Muscle layer of colon (tissue), 2 donors: ENCODE results near the gene CT47C1.

Experiments used
- H3K27ac ChIP-seq: one replicate; pipeline ENCODE4 v1.7.0; 2013; ENCODE audit warnings: low read depth, mild to moderate bottlenecking, low read length, moderate library complexity
- H3K27me3 ChIP-seq, 2 donors: one replicate each; pipeline ENCODE4 v1.7.0; 2013; ENCODE audit warnings: low read length in 2 of 2, mild to moderate bottlenecking in 2 of 2; ENCODE audit not compliant: insufficient read depth in 2 of 2, control insufficient read depth in 1 of 2
- H3K36me3 ChIP-seq: one replicate; pipeline ENCODE4 v1.7.0; 2013; ENCODE audit warnings: mild to moderate bottlenecking, low read length; ENCODE audit not compliant: insufficient read depth
- H3K4me1 ChIP-seq: one replicate; pipeline ENCODE4 v1.7.0; 2013; ENCODE audit warnings: mild to moderate bottlenecking, low read length; ENCODE audit not compliant: insufficient read depth
- H3K4me3 ChIP-seq, 2 donors: one replicate each; pipeline ENCODE4 v1.7.0; 2013; ENCODE audit warnings: low read length in 2 of 2, low read depth in 1 of 2, mild to moderate bottlenecking in 1 of 2, moderate library complexity in 1 of 2
- H3K9ac ChIP-seq: one replicate; pipeline ENCODE4 v1.7.0; 2013; ENCODE audit warnings: low read length
- H3K9me3 ChIP-seq: one replicate; pipeline ENCODE4 v1.7.0; 2013; ENCODE audit warnings: mild to moderate bottlenecking, low read length
- donor health status: abdominal sarcoma.
- donor health status: Adenocarcinoma of cecum.

The CT47C1 gene

GRCh38 chrX:119075270-119076025 is 2.7 kb downstream of the CT47C1 start:
- Histone ChIP-seq H3K27me3 (peaks cover 0 to 4% of the 10 kb centered on the region in 2 donors), H3K9ac (no peak overlapping the region), H3K27ac (no peak overlapping the region), H3K4me3 (no peak overlapping the region), H3K9me3 (no peaks in the 10 kb centered on the region), H3K4me1 (no peaks in the 10 kb centered on the region), H3K36me3 (no peaks in the 10 kb centered on the region)

- Histone ChIP-seq H3K27ac (no peak overlapping the region), H3K4me1 (no peaks in the 10 kb centered on the region), H3K27me3 (peaks cover 0 to 4% of the 10 kb centered on the region in 2 donors), H3K9me3 (no peaks in the 10 kb centered on the region), H3K4me3 (no peak overlapping the region), H3K9ac (no peak overlapping the region), H3K36me3 (no peaks in the 10 kb centered on the region)
Measured at GRCh38 chrX:119082278-119082677, 9.5 kb downstream of the CT47C1 start.

GRCh38 chrX:119084766-119085165 is 12.0 kb downstream of the CT47C1 start:
- no peaks in the 10 kb centered on the region for H3K9me3 ChIP-seq
- no peak overlapping the region for H3K4me3 ChIP-seq
- H3K36me3 ChIP-seq = no peaks in the 10 kb centered on the region
- H3K4me1 ChIP-seq = no peaks in the 10 kb centered on the region
- no peaks in the 10 kb centered on the region for H3K27me3 ChIP-seq
- no peak overlapping the region for H3K9ac ChIP-seq
- H3K27ac ChIP-seq = no peak overlapping the region

- H3K27me3 ChIP-seq = no peaks in the 10 kb centered on the region
- H3K9ac ChIP-seq = no peak overlapping the region
- H3K9me3 ChIP-seq = no peaks in the 10 kb centered on the region
Measured at GRCh38 chrX:119087121-119087520, 14.3 kb downstream of the CT47C1 start.

GRCh38 chrX:119089619-119090018 is 16.8 kb downstream of the CT47C1 start:
- no peak overlapping the region for H3K4me3 ChIP-seq
- H3K27me3 ChIP-seq = no peaks in the 10 kb centered on the region
- no peak overlapping the region for H3K27ac ChIP-seq
- no peaks in the 10 kb centered on the region for H3K9me3 ChIP-seq
- no peaks in the 10 kb centered on the region for H3K36me3 ChIP-seq
- H3K9ac ChIP-seq = no peak overlapping the region
- no peaks in the 10 kb centered on the region for H3K4me1 ChIP-seq

More at GRCh38 chrX:119087121-119087520, 14.3 kb downstream of the CT47C1 start:
- H3K4me1 ChIP-seq = no peaks in the 10 kb centered on the region
- H3K36me3 ChIP-seq = no peaks in the 10 kb centered on the region
- no peak overlapping the region for H3K27ac ChIP-seq
- H3K4me3 ChIP-seq = no peak overlapping the region

- Histone ChIP-seq H3K4me3 (no peak overlapping the region), H3K9ac (no peak overlapping the region), H3K27ac (no peak overlapping the region), H3K9me3 (no peaks in the 10 kb centered on the region), H3K4me1 (no peaks in the 10 kb centered on the region), H3K36me3 (no peaks in the 10 kb centered on the region), H3K27me3 (peaks cover 0 to under 1% of the 10 kb centered on the region in 2 donors)
Measured at GRCh38 chrX:119090627-119091026, 17.8 kb downstream of the CT47C1 start.

DNA sequence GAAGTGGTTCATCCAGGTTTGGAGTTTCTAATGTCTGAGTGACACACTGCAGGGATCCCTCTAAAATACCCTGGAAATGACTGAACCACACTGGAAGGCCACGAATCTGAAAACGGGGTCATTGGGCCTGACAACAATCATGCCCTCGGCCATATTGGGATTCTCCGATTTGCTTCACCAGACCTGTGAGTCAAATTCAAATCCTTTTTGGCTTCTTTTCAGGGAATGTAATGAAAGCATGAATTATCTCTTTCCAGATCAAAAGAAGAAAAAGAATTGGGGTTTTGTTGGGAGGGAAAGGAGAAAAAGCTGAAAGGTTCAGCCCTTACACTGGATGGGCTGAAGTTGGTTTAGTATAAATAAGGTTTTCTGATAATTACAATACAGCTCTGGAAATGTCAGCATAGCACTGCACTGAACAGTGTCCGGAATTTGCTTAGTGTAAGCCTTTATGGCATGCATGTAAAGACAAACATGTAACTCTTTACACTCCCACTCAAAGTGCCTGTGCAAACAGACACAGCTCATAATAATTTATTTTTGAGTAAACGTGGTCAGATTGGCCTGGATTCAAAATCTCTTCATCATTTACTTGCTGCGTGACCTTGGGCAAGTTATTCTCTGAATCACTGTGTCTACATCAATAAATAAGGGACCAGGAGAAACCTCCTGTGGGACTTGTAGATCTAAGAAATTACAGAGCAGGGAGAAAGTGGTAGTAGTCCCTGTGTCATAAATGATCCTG is 21.4 kb downstream of the CT47C1 start:
- H3K9ac ChIP-seq = no peak overlapping the region
- no peaks in the 10 kb centered on the region for H3K4me1 ChIP-seq
- H3K4me3 ChIP-seq = no peak overlapping the region
- peaks cover 0 to 4% of the 10 kb centered on the region in 2 donors for H3K27me3 ChIP-seq
- H3K9me3 ChIP-seq = no peaks in the 10 kb centered on the region
- H3K36me3 ChIP-seq = no peaks in the 10 kb centered on the region
- no peak overlapping the region for H3K27ac ChIP-seq

DNA sequence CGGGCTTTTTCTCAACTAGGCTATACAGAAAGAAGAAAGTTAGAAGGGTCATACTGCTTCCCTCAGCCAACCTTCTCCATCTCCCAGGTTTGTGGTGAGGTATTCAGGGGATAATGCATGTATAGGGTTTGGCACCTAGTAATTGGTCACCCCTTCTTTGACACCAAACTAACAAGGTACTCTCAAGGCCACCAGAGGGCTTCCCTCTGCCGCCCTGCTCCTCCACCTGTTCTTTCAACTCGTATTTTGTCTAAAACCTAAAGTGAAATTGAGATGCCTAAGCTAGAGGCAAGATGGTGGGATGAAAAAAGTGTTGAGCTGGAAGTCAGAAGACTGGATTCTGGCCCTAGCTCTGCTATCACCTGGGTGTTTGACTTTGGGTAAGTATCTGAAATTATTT is 22.0 kb downstream of the CT47C1 start:
- no peak overlapping the region for H3K4me3 ChIP-seq
- no peaks in the 10 kb centered on the region for H3K9me3 ChIP-seq
- peaks cover 0 to 4% of the 10 kb centered on the region in 2 donors for H3K27me3 ChIP-seq

GRCh38 chrX:119095936-119096335 is 23.1 kb downstream of the CT47C1 start:
- H3K9ac ChIP-seq = no peak overlapping the region
- no peaks in the 10 kb centered on the region for H3K9me3 ChIP-seq
- peaks cover 0 to 4% of the 10 kb centered on the region in 2 donors for H3K27me3 ChIP-seq
- no peak overlapping the region for H3K27ac ChIP-seq
- no peaks in the 10 kb centered on the region for H3K36me3 ChIP-seq
- no peaks in the 10 kb centered on the region for H3K4me1 ChIP-seq
- H3K4me3 ChIP-seq = no peak overlapping the region

More for the DNA sequence above, 22.0 kb downstream of the CT47C1 start:
- Histone ChIP-seq H3K9ac (no peak overlapping the region), H3K4me1 (no peaks in the 10 kb centered on the region), H3K27ac (no peak overlapping the region), H3K36me3 (no peaks in the 10 kb centered on the region)

DNA sequence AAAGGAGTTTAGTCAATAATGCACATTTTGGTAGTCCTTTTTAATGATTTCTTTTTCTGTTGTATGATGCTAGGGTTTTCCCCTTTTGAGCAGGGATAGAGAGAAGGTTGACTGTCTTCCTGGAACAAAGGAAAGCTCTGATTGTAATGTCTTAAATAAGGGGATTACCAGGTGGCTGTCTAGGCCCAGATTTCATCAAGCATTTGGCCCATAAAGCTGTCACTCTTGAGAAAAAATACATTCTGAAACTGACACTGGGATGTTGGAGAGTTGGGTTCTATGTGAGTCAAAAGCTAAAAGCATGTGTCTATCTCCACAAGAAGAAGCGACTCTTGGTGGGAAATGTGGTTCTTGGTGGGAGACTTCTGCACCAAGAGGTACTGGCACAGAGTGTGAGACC is 28.4 kb downstream of the CT47C1 start:
- no peak overlapping the region for H3K4me3 ChIP-seq
- H3K36me3 ChIP-seq = no peaks in the 10 kb centered on the region
- H3K27ac ChIP-seq = no peak overlapping the region
- no peaks in the 10 kb centered on the region for H3K4me1 ChIP-seq
- H3K27me3 ChIP-seq = no peaks in the 10 kb centered on the region
- no peaks in the 10 kb centered on the region for H3K9me3 ChIP-seq
- no peak overlapping the region for H3K9ac ChIP-seq

DNA sequence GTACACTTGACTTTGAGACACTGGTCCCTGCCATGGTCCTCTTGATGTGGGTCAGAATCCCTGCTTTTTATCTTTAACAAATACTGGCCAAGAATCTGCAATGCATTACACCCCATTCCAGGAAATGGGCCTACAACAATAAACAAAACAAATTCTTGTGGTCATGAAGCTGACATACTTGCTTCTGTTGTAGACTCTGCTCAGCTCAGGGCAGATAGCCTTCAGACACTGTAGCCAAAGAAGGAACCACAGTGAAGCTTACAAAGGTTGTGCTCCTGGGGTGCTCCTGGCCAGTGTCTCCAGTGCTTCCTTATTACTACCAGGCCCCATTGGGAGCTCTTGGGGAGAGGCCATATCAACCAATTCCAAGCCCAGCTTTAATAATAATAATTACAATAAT is 33.0 kb downstream of the CT47C1 start:
- peaks cover 0 to 3% of the 10 kb centered on the region in 2 donors for H3K27me3 ChIP-seq
- H3K27ac ChIP-seq = no peak overlapping the region
- H3K4me1 ChIP-seq = no peaks in the 10 kb centered on the region
- H3K9me3 ChIP-seq = no peaks in the 10 kb centered on the region
- H3K4me3 ChIP-seq = no peak overlapping the region
- H3K36me3 ChIP-seq = no peaks in the 10 kb centered on the region
- no peak overlapping the region for H3K9ac ChIP-seq
